ENCODE measurements around the gene FAM98A.

FAM98A gene

DNA sequence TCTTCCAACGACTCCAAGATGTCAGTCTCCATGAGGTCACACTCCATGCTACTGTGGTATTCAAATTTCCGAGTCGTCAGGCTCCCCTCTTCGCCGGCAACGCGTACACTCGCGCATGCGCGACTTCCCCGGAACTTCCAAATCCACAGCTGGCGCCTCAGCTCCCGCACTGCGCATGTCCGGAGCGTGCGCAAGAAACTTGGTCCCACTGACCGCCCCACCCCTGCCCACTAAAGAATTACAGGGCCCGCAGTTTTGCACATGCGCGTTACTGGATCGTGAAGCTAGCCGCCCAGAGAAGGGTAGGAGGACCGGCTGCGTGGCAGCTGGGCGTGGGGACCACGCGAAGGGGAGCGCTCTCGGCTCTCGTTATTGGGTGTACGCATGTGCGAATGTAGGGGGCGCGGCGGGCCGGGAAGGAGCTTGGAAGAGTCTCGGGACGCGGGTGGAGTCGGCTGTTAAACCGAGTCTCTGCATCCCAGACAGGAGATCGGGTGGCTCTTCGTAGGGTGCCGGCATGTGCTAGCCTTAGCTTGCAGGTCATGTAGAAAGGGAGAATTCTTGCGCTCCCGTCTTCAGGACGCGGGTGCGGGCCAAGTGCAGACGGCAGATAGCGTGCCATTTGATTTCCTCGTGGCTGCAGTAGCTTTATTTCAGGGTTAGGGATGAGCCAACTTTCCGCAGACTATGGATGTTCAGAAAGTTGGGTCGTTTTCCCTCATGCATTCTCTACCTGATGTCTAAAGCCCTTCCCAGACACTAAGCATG is at the start of gene FAM98A:
Gene FAM98A, minus strand, starts transcription at position 125 of the 768 bp plus-strand sequence. Its CDS starts 78 bp downstream, at position 47.
- DNase-seq = peak; percentile 98 to 99

DNA sequence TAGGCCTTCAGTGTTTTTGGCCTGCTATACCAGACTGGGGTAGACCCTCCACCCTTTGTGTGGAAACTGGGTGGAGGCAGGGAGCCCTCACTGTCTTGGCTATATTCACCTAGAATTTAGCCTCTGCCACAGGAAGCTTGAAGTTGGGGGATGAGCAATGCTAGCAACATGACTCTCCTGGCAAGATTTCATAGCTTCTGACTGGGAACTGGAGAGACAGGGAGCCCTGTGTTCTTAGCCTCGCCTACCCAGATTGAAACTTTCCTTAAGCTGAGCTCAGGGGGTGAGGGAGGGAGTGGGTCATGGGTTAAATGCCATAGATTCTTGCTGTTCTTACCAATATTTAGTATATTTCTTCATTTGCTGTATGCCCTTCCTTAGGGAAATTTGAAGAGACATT is 46.8 kb upstream of the FAM98A start:
- DNase-seq = no peak

DNA sequence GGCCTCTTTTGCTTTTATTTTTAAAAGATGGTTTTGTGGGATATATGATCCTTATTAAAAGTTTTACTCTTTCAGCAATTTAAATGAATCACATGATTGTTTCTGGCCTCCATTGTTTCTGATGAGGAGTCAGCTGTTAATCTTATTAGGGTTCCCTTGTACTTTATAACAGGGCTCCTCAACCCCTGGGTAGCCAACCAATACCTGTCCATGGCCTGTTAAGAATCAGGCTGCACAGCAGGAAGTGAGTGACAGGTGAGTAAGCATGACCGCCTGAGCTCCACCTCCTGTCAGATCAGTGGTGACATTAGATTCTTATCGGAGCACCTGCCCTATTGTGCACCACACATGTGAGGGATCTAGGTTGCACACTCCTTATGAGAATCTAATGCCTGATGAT is 45.1 kb upstream of the FAM98A start:
- DNase-seq = no peak

DNA sequence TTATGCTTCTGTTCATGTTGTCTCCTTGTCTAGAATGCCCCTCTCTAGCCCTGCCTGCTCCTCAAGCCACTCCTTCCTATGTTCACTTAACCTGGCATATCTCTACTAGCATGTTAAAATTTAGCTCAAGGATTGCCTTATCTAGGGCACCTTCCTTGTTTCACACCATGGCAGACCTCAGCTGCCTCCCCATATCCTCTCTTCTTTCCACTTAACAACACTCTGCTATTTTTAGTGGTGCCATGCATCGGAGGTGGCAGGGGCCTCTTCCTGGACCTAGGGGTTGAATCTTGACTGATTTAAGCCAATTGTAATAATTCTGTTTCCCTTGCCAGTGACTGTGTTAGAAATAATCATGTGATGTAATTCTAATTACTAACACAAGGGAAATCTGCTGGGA is 36.9 kb upstream of the FAM98A start:
- no peak for DNase-seq

DNA sequence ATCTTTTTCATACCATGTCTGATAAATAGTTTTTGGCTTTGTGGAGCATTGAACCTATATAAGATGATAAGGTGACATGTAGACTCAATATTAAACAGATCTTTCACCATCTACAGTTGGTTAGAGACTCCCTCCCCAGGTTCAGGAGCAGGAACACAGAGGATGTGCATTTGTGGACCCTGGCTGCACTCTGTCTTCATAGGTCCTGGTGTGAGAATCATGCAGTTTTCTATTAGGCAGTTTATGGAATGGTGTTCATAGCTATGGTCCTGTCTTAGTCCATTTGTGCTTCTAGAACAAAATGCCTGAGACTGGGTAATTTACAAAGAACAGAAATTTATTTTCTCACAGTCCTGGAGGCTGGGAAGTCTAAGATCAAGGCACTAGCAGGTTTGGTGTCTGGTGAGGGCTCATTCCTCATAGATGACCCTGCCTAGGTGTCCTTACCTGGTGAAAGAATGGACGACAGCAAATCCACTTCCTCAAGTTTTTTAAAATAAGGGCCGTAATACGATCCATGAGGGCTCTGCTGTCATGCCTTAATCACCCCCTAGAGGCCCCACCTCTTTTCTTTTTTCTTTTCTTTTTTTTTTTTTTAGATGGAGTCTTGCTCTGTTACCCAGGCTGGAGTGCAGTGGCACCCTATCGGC is 35.3 kb upstream of the FAM98A start:
- DNase-seq = no peak

DNA sequence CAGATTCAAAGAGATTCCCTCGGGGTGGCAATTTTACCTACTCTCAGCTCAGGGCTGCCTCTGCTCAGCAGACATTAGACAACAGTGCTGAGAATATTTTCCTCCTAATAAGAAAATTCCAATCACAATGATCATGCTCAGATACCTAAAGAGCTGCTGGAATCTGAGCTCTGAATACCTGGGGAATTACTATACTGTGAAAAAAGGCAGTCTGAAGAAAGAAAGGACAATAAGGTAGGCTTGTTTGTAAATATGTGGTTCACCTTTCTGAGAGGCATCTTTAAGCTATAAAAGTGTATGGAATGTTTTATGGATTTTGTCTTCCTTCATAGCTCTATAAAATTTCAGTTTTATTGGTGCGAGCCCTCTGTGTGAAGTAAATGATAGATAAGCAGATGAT is 34.2 kb upstream of the FAM98A start:
- DNase-seq = no peak

DNA sequence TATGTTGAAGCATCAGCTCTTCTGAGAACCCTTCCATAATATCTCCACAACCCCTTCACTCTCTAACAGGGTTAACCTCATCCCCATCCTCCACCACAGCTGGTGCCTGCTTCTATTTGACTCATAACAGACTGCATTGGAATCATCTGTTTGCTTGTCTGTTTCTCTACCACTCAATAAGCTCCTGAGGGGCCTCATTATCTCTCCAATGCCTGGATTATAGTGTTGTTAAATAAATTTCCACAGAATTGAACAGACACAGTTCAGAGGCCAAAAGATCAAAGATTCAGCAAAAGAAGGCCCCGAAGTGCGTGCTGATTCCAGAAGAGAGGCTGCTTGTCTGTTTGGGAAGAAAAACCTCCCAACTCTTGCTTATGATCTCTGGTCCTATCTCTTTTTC is 33.7 kb upstream of the FAM98A start:
- DNase-seq = no peak

DNA sequence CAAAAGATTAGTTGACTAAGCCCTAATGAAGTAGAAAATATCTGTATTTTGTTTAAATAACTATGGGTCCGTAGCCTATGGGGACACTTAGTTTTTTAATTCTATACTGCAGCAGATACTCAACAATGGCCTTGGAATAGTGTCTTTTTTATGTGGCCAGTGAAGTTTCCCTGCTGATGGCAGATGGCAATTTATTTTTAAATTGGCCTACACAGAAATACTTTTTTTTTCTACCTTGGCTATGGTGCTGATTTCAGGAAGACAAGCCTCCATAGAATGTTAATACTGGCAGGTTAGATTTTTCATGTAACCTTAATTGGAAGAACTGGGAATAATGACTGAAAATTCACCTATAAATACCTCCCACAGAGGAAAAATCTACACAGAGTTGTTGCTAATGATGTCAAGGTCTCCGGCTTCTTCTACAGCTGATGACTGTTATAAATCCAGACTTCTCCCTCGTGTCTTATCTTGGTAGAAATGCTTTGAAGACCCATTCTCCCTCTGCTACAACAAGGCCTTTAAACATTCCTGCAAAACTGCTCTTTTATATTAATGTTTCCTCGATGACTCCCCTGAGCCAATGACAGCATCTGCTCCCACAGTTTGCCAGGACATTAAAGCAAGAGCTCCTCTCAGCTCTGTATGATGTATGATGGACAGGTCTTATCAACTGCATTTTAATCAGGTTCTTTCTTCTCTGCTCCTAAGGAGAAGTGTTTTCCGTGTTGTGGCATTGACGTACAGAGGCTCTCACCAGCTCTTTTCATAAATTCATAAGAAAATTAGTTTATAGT is 29.1 kb upstream of the FAM98A start:
- DNase-seq = no peak

DNA sequence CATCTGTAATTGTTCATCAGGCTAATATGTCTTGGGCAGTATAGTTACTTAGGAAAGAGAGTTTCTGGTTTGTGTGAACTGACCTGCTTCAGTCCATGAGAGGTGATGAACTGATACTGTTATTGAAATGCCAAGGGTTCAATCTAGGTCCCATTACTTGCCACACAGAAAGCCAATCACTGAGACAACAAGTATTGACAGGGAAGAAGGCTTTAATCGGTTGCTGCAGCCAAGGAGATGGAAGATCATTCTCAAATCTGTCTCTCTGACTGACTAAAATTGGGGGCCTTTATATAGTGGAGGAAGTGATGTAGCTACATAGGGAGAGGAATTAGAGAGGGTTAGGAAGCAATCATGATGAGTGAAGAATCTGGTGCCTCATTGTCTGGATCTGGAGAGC is 19.9 kb upstream of the FAM98A start:
- DNase-seq = no peak

DNA sequence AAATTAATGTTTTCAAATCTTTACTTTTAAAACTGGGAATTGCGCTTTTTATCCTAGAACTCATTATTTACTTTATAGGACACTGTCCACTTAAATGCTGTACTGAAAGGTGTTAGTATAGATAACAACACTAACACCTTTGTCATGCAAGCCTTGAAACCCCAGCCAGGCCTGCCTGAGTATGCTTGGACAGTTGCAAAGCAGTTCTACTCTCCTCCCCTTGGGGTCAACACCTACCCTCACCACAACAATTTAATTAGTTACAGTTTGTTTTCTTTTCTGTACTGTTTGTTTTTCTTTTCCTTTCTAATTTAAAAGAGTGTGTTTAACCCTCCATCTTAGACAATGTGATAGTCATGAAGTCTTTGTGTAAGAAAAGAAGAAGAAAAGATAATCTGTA is 18.9 kb upstream of the FAM98A start:
- DNase-seq = no peak

DNA sequence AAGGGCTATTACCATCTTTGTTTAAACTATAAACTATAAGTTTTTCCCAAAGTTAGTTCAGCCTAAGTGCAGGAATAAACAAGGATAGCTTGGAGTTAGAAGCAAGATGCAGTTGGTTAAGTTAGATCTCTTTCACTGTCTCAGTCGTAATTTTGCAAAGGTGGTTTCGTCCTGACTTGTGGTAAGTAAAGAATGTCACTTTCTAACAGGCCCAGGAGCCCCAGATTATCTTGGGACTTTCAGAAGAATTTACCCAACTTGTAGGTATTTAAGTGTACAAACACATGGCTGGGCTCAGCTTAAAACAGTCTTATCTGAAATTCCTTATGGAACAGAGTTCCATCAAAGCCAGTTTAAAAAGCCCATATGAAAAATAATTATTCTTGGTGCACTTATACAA is 18.3 kb upstream of the FAM98A start:
- no peak for DNase-seq

DNA sequence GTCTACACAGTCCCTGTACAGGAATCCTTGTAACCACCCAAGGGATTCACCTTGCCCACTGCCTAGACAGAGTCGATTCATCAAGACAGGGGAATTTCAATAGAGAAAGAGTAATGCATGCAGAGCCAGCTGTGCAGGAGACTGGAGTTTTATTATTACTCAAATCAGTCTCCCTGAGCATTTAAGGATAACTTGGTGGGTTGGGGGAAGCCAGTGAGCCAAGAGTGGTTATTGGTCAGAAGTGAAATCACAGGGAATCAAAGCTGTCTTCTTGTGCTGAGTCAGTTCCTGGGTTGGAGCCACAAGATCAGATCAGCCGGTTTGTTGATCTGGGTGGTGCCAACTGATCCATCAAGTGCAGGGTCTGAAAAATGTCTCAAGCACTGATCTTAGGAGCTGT is 17.8 kb upstream of the FAM98A start:
- DNase-seq = no peak

DNA sequence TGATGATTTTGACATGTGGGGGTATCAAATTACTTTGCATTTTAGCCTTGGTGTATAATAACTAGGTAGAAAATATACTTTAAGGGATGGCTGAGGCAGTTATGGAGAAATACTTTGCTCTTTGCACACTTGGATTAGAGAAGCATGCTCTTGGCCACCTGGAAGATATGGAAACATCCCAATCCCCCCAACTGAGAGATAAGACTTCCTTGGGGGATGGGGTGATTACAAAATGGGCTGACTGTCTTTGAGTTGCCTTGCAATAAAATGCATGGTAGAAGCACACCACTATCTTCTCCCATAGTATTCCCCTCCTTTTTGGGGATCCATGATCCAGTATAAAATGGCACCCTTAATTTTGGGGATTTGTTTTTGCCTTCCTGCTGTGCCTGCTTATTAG is 15.1 kb upstream of the FAM98A start:
- no peak for DNase-seq

DNA sequence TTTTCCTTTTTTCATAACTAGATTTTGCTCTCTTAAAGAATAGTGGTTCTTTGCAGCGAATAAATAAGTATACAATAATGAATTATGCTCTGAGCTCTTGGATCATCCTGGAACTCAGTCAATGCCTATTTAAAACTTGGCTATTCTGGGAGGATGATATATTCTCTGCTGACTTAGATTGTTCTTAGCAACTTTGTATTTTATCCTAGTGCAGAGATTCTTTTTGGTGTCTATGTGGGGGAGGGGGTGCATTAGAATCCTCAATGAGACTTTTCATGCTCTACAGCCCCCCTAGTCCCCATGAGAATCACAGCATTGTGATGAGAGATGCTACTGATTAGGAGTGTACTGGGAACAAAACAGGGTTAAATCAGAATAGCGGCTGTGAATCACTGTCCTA is 8.8 kb upstream of the FAM98A start:
- no peak for DNase-seq

DNA sequence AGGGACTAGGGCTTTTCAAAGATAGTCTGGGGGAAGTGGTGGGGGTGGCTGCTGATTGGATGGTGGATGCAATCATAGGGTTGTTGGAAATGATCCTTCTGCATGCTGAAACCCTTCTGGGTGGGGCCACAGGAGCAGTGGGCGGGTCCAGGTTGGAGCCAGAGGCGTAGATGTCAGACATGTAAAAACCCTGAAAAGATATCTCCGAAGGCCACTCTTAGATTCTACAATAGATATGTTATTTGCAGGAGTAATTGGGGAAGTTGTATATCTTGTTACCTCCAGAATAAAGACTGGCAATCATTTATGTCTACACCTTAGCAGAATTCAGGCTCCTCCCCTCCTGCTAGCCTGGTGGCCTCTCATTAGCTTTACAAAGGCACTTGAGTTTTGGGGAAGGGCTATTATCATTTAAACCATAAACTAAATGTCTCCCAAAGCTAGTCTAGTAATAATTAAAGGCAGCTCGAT is 8.2 kb upstream of the FAM98A start:
- DNase-seq = no peak

DNA sequence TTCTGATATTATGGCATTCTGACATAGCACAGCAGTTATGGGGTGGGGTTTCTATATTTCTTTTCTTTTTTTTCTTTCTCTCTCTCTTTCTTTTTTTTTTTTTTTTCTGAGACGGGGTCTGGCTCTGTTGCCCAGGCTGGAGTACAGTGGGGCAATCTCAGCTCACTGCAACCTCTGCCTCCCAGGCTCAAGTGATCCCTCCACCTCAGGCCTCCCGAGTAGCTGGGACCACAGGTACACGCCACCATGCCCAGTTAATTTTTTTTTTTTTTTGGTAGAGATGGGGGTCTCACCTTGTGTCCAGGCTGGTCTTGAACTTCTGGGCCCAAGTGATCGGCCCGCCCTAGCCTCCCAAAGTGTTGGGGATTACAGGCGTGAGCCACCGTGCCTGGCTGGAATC is 7.5 kb upstream of the FAM98A start:
- no peak for DNase-seq

DNA sequence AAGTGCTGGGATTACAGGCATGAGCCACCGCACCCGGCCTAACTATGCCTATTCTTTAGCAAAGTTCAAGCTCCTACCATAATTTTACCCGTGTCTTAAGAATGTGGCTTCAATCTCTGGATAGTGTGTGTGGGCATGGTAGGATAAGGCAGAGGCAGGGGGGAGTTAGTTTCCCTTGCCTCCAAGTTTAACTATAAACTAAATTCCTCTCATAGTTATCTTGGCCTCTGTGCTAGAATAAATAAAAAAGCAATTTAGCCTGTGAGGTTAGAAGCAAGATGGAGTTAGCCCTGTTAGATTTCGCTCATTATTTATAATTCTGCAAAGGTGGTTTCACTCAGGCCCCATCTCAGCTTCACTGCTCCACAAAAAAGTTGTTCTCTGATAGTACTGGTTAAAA is 7.0 kb upstream of the FAM98A start:
- no peak for DNase-seq

DNA sequence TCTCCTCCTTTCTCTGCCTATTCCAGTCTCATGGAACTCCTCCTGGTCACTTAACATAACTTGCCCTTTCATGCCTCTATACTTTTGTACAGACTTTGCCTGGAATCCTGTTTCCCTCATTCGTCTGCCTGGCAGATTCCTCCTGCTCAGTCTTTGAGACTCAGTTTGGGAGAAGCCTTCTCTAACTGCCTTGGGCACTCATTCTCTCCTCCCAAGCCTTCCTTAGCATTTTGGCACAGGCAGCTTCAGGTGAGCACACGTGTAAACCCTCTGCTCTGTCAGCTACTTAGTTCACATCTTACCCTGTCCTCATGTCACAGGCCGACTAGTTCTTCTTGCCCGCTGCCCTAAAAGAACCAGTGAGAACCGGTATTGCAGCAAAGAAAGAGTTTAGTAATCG is 6.0 kb upstream of the FAM98A start:
- DNase-seq = no peak

DNA sequence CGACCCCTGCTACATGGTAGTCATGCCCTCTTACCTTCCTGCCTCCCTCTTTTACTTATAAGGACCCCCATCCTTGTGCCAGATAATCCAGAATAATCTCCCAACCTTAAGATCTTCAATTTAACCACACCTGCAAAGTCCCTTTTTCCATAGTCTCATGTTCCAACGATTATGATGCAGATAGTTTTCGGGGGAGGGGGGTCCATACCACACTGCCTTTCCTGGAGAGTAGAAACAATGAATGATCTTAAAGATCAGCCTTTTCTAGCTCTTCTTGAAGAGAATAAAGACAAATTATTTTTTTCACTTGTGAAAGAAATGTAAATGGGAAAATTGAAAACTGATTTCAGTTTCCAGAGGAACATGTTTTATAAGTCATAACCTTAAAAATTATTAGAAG is 4.3 kb upstream of the FAM98A start:
- DNase-seq = no peak

DNA sequence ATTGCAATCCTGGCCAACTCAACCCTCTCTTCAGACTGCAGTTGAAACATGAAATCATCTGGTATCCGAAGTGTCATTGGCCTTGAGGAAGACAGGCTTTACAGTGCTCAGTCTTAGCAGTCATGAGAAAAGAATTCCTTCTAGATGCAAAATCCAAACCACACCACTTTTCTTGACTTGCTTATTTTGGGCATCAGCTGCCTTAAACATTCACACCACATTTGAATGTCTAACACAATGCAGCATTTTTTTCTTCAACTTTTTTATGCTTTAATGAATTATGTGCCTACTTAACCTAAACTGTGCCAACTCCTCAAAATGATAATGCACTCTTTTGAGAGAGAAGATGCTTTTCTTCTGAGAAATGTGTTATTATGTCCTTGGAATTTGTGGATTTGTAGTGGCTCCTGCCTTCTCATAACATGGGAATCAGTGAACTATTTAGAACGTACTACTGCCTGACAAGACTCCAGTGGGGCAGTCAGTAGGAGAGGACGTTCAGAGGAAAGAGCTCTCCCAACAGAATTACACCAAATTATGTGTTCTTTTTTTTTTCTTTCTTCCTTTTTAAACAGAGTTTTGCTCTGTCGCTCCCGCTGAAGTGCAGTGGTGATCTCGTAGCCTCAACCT is 3.2 kb upstream of the FAM98A start:
- no peak for DNase-seq

DNA sequence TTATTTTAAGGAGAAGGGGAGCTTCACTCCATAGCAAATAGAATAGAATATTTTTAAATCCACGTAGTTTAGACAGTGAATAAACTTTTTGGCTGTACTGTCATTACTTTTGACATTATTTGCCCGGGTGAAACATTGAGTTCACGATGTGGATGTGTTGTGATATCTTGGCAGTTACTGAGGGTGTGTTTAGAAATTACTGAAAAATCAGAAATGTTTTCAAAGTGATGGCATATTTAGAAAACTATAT is 769 bp upstream of the FAM98A start:
- no peak for DNase-seq

DNA sequence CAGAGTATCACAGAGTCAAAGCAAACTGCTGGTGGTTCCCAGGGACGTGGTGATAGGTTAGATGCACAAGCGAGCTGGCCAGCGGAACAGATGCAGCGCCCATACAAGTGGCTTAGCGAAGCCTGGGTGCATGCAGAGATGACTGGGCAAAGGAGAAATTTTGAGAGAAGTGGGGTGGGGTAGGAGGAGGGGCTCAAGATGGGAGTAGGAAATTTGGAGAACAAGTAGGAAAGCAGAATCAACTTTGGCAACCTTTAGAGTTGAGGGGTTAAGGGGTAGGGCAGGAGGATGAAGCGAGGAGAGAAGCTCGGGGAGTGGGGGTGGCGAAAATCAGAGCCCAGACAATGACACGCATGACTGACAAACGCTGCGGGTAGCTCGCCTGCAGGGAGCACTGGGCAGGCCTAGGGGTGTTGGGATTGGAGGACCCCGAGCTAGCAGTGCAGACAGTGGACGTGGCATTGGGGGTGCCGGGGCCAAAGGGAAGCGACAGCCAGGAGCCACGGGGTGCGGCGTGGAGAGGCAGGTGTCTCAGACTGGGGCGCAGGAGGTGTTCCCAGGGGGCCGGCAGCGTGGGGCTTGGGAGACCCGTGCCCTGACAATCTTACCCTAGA is 431 bp downstream of the FAM98A start:
- DNase-seq = peak in 1 of 2 experiments; percentile 59

DNA sequence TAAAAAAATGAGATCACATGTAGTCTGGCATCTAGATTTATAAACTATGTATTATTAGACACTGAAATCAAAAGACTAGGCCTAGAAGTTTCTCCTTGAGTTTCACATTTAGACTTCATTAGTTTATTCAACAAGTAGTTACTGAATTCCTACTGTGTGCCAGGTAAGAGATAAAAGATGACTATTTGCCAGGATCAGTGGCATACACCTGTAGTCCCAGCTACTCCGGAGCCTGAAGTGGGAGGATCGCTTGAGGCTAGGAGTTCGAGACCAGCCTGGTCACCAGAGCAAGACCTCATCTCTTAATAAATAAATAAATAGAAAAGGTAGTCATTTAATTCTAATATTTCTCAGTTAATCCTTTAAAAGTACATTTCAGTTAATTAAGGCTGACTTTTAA is 2.1 kb downstream of the FAM98A start:
- no peak for DNase-seq
